ENCODE data around the gene METTL8.
A peak's percentile ranks its signal among the peaks of the same experiment; 100 is the strongest.
"Not testable (repeated sequence)": the region's sequence is repeated elsewhere in the genome, so short reads cannot be mapped to it uniquely, and the experiment has no call there.

The METTL8 gene

GRCh38 chr2:171360905-171361304, 72.9 kb downstream of the METTL8 start:
- peaks cover 24% of the 10 kb centered on the region for H3K36me3 ChIP-seq (ENCODE audit: low read length)
- H3K9ac ChIP-seq (ENCODE audit: low read length), result no peak overlapping the region
- peaks cover 5% of the 10 kb centered on the region; the same call in 1 of the 2 replicates for H3K9me3 ChIP-seq (ENCODE audit: insufficient read depth, low read length)
- no peaks in the 10 kb centered on the region for H3F3A ChIP-seq (ENCODE audit: insufficient read depth)
- no peaks in the 10 kb centered on the region for H3K27me3 ChIP-seq (ENCODE audit: low read length)
- no peaks in the 10 kb centered on the region for H3K79me2 ChIP-seq (ENCODE audit: insufficient read depth, low read length)
- H3K9me2 ChIP-seq (replicated peaks; ENCODE audit: insufficient read depth, low read length), result no peaks in the 10 kb centered on the region
- no peak overlapping the region for H2AFZ ChIP-seq (ENCODE audit: low read depth, low read length, severe bottlenecking)
- H4K20me1 ChIP-seq (ENCODE audit: low read depth, low read length), result no peaks in the 10 kb centered on the region
- no peak overlapping the region for H3K27ac ChIP-seq (ENCODE audit: low read depth, low read length)
- H3K4me3 ChIP-seq (ENCODE audit: insufficient read depth, low read length, poor library complexity, severe bottlenecking), result no peak overlapping the region
- H3K4me2 ChIP-seq (ENCODE audit: low read depth, low read length, poor library complexity, severe bottlenecking), result no peak overlapping the region
- TF ChIP-seq EZH2phosphoT487 (conservative IDR thresholded peaks at IDR 0.05; ENCODE audit: low read length), result no peak
- TF ChIP-seq, protein P1, sequence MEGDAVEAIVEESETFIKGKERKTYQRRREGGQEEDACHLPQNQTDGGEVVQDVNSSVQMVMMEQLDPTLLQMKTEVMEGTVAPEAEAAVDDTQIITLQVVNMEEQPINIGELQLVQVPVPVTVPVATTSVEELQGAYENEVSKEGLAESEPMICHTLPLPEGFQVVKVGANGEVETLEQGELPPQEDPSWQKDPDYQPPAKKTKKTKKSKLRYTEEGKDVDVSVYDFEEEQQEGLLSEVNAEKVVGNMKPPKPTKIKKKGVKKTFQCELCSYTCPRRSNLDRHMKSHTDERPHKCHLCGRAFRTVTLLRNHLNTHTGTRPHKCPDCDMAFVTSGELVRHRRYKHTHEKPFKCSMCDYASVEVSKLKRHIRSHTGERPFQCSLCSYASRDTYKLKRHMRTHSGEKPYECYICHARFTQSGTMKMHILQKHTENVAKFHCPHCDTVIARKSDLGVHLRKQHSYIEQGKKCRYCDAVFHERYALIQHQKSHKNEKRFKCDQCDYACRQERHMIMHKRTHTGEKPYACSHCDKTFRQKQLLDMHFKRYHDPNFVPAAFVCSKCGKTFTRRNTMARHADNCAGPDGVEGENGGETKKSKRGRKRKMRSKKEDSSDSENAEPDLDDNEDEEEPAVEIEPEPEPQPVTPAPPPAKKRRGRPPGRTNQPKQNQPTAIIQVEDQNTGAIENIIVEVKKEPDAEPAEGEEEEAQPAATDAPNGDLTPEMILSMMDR (IDR thresholded peaks at IDR 0.05; ENCODE audit: insufficient read depth, low read length, poor library complexity, severe bottlenecking), result no peak

DNA sequence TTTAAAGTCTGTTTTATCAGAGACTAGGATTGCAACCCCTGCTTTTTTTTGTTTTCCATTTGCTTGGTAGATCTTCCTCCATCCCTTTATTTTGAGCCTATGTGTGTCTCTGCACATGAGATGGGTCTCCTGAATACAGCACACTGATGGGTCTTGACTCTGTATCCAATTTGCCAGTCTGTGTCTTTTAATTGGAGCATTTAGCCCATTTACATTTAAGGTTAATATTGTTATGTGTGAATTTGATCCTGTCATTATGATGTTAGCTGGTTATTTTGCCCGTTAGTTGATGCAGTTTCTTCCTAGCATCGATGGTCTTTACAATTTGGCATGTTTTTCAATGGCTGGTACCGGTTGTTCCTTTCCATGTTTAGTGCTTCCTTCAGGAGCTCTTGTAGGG, 80.0 kb downstream of the METTL8 start:
- not testable (repeated sequence) for H3K4me3 ChIP-seq (ENCODE audit: insufficient read depth, low read length, poor library complexity, severe bottlenecking); H3K9me3 ChIP-seq (ENCODE audit: insufficient read depth, low read length); H3F3A ChIP-seq (ENCODE audit: insufficient read depth); H3K79me2 ChIP-seq (ENCODE audit: insufficient read depth, low read length); H3K4me2 ChIP-seq (ENCODE audit: low read depth, low read length, poor library complexity, severe bottlenecking); H3K9me2 ChIP-seq (replicated peaks; ENCODE audit: insufficient read depth, low read length); H3K27me3 ChIP-seq (ENCODE audit: low read length); H3K9ac ChIP-seq (ENCODE audit: low read length); H3K27ac ChIP-seq (ENCODE audit: low read depth, low read length); H4K20me1 ChIP-seq (ENCODE audit: low read depth, low read length); H2AFZ ChIP-seq (ENCODE audit: low read depth, low read length, severe bottlenecking)
- peaks cover 20% of the 10 kb centered on the region for H3K36me3 ChIP-seq (ENCODE audit: low read length)

DNA sequence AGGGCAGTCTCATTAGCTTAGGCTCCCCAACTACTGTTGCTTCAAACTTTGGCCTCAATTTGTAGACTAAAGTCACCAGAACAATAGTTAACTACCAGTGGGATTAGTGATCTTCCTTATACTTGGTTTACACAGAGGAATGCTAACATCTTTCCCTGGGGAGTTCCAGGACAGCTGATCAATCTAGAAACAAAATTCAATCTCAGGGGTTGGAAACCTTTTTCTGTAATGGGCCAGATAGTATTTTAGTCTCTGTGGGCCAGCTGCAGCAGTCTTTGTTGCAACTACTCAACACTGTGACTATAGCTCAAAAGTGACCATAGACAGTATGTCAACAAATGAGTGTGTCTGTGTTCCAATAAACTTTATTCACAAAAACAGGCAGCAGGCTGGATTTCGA, 85.7 kb downstream of the METTL8 start:
- no peak overlapping the region; the same call in 1 of the 2 replicates for H3K27ac ChIP-seq (ENCODE audit: low read depth, low read length)
- TF ChIP-seq, protein P1 (IDR thresholded peaks at IDR 0.05; ENCODE audit: insufficient read depth, low read length, poor library complexity, severe bottlenecking), result no peak
- TF ChIP-seq EZH2phosphoT487 (conservative IDR thresholded peaks at IDR 0.05; ENCODE audit: low read length), result no peak

DNA sequence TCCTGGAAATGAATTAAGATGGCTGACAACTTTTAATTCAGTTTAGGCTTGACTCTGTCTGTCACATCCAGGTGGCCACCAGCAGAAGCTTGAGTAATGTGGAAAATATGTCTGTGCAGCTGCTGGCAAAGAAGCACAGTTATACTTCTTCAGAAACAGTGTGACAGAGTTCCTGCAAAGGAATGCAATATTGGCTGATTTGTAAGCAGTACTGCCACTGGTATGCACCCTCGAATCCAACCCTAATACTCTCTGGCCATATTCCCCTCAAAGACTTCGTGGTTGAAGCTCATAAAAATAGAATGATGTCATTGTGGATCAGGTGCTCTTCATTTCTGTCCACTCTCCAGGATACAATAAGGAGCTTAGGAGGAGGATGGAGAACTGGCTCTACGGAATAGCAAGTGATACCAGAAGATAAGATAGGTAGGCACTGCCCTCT, 86.2 kb downstream of the METTL8 start:
- peaks cover 17% of the 10 kb centered on the region for H3F3A ChIP-seq (ENCODE audit: insufficient read depth)
- no peaks in the 10 kb centered on the region for H3K36me3 ChIP-seq (ENCODE audit: low read length)
- no peaks in the 10 kb centered on the region for H3K27me3 ChIP-seq (ENCODE audit: low read length)
- no peaks in the 10 kb centered on the region for H3K9me2 ChIP-seq (replicated peaks; ENCODE audit: insufficient read depth, low read length)
- no peak overlapping the region for H3K4me3 ChIP-seq (ENCODE audit: insufficient read depth, low read length, poor library complexity, severe bottlenecking)
- no peaks in the 10 kb centered on the region for H4K20me1 ChIP-seq (ENCODE audit: low read depth, low read length)
- H3K9ac ChIP-seq (ENCODE audit: low read length), result no peak overlapping the region
- no peak overlapping the region for H2AFZ ChIP-seq (ENCODE audit: low read depth, low read length, severe bottlenecking)
- H3K79me2 ChIP-seq (ENCODE audit: insufficient read depth, low read length), result no peaks in the 10 kb centered on the region
- H3K4me2 ChIP-seq (ENCODE audit: low read depth, low read length, poor library complexity, severe bottlenecking), result peak overlapping the region; percentile 1
- H3K27ac ChIP-seq (ENCODE audit: low read depth, low read length), result peak overlapping the region; percentile 16; the same call in 1 of the 2 replicates
- no peaks in the 10 kb centered on the region for H3K9me3 ChIP-seq (ENCODE audit: insufficient read depth, low read length)
- TF ChIP-seq, protein P1 (IDR thresholded peaks at IDR 0.05; ENCODE audit: insufficient read depth, low read length, poor library complexity, severe bottlenecking), result no peak
- TF ChIP-seq EZH2phosphoT487 (conservative IDR thresholded peaks at IDR 0.05; ENCODE audit: low read length), result no peak

More for the DNA sequence above, 85.7 kb downstream of the METTL8 start:
- Histone ChIP-seq H3F3A (ENCODE audit: insufficient read depth) (peaks cover 17% of the 10 kb centered on the region), H3K4me3 (ENCODE audit: insufficient read depth, low read length, poor library complexity, severe bottlenecking) (no peak overlapping the region), H4K20me1 (ENCODE audit: low read depth, low read length) (no peaks in the 10 kb centered on the region), H2AFZ (ENCODE audit: low read depth, low read length, severe bottlenecking) (no peak overlapping the region), H3K4me2 (ENCODE audit: low read depth, low read length, poor library complexity, severe bottlenecking) (no peak overlapping the region), H3K36me3 (ENCODE audit: low read length) (no peaks in the 10 kb centered on the region), H3K9me2 (replicated peaks; ENCODE audit: insufficient read depth, low read length) (no peaks in the 10 kb centered on the region), H3K27me3 (ENCODE audit: low read length) (no peaks in the 10 kb centered on the region), H3K9me3 (ENCODE audit: insufficient read depth, low read length) (no peaks in the 10 kb centered on the region), H3K9ac (ENCODE audit: low read length) (no peak overlapping the region), H3K79me2 (ENCODE audit: insufficient read depth, low read length) (no peaks in the 10 kb centered on the region)
